ENCODE results near the gene SLMAP. TPM values are rescaled to one million over a fixed set of nuclear protein-coding genes. Genes with fewer than 3 reads are reported as not detected.
A peak's percentile ranks its signal among the peaks of the same experiment; 100 is the strongest.

The SLMAP gene
- total and polyA plus RNA-seq, 2 of the 13 experiments (the other 11 are each of a cell fraction or from before 2014, with no cell fraction given) = 24.0 to 48.3 TPM

GRCh38 chr3:57756528-57757401 is 656 bp downstream of the SLMAP start (continued):
- TF ChIP-seq ZSCAN20 (CRISPR knock-in tag; IDR thresholded peaks at IDR 0.05; ENCODE audit: borderline replicate concordance) (no peak), ATF3 (CRISPR knock-in tag; IDR thresholded peaks at IDR 0.05) (peak; percentile 35; the same call in 1 of the 2 replicates), ZNF619 (CRISPR knock-in tag; IDR thresholded peaks at IDR 0.05) (0 out of 2 replicates have a peak, but pooled peaks have one; percentile 31), CEBPG (CRISPR knock-in tag; IDR thresholded peaks at IDR 0.05) (no peak), TFE3 (CRISPR knock-in tag; IDR thresholded peaks at IDR 0.05) (no peak), HOXA9 (CRISPR knock-in tag; IDR thresholded peaks at IDR 0.05; ENCODE audit: borderline replicate concordance) (0 out of 2 replicates have a peak, but pooled peaks have one; percentile 53), ZFP36 (IDR thresholded peaks at IDR 0.05; ENCODE audit: borderline replicate concordance, low read depth, low read length, partially characterized antibody) (no peak), SETDB1 (CRISPR knock-in tag; IDR thresholded peaks at IDR 0.05; ENCODE audit: borderline replicate concordance) (no peak), ZNF331 (CRISPR knock-in tag; IDR thresholded peaks at IDR 0.05) (no peak), ZMYM3 (CRISPR knock-in tag; IDR thresholded peaks at IDR 0.05) (no peak), DNMT1 (CRISPR knock-in tag; IDR thresholded peaks at IDR 0.05) (no peak), RBFOX2 (IDR thresholded peaks at IDR 0.05; ENCODE audit: low read depth, low read length) (peak; percentile 78), YEATS4 (CRISPR knock-in tag; IDR thresholded peaks at IDR 0.05; ENCODE audit: borderline replicate concordance) (peak; percentile 63; the same call in 1 of the 2 replicates), SOX6 (IDR thresholded peaks at IDR 0.05) (no peak), SOX6 (CRISPR knock-in tag; IDR thresholded peaks at IDR 0.05) (no peak), ZNF329 (CRISPR knock-in tag; IDR thresholded peaks at IDR 0.05; ENCODE audit: low read depth) (peak; percentile 37; the same call in 1 of the 2 replicates), FOSL1 (CRISPR knock-in tag; IDR thresholded peaks at IDR 0.05; ENCODE audit: borderline replicate concordance) (0 out of 2 replicates have a peak, but pooled peaks have one; percentile 5), MLLT10 (CRISPR knock-in tag; IDR thresholded peaks at IDR 0.05) (no peak), ZNF446 (CRISPR knock-in tag; IDR thresholded peaks at IDR 0.05) (no peak), KMT2A (CRISPR knock-in tag; IDR thresholded peaks at IDR 0.05) (0 out of 2 replicates have a peak, but pooled peaks have one; percentile 18), ZNF274 (CRISPR knock-in tag; IDR thresholded peaks at IDR 0.05) (no peak; the same call in 1 of the 2 replicates), ZNF570 (CRISPR knock-in tag; IDR thresholded peaks at IDR 0.05; ENCODE audit: borderline replicate concordance) (no peak), SNRNP70 (IDR thresholded peaks at IDR 0.05; ENCODE audit: low read depth, low read length) (no peak), ZNF615 (CRISPR knock-in tag; IDR thresholded peaks at IDR 0.05; ENCODE audit: borderline replicate concordance) (no peak), CCDC6 (CRISPR knock-in tag; IDR thresholded peaks at IDR 0.05) (no peak), CC2D1A (CRISPR knock-in tag; IDR thresholded peaks at IDR 0.05) (no peak), HNRNPL (IDR thresholded peaks at IDR 0.05; ENCODE audit: low read depth, low read length) (0 out of 2 replicates have a peak, but pooled peaks have one; percentile 31), ZNF501 (CRISPR knock-in tag; IDR thresholded peaks at IDR 0.05) (0 out of 2 replicates have a peak, but pooled peaks have one; percentile 4), CTCF (CRISPR knock-in tag; IDR thresholded peaks at IDR 0.05) (no peak)
